Osteocyte (in vitro differentiated cells): ENCODE data around the gene FCER1G. TPM values are rescaled to one million over a fixed set of nuclear protein-coding genes. Genes with fewer than 3 reads are reported as not detected.

Experiments used
- DNase-seq: peaks from one replicate; pipeline ENCODE4 v3.0.0; 2021; ENCODE audit warnings: mixed read lengths; ENCODE audit not compliant: unreplicated experiment; ENCODE audit errors: extremely low spot score
- H3K27ac Mint-ChIP-seq: one replicate; pipeline ENCODE4 v1.8.0; 2021; ENCODE audit warnings: mild to moderate bottlenecking, mixed read lengths; ENCODE audit not compliant: unreplicated experiment
- H3K27me3 Mint-ChIP-seq: one replicate; pipeline ENCODE4 v1.8.0; 2021; ENCODE audit warnings: mixed read lengths; ENCODE audit not compliant: unreplicated experiment
- H3K36me3 Mint-ChIP-seq: one replicate; pipeline ENCODE4 v1.8.0; 2021; ENCODE audit warnings: mixed read lengths; ENCODE audit not compliant: unreplicated experiment
- H3K4me1 Mint-ChIP-seq: one replicate; pipeline ENCODE4 v1.8.0; 2021; ENCODE audit warnings: mixed read lengths; ENCODE audit not compliant: unreplicated experiment
- H3K4me3 Mint-ChIP-seq: one replicate; pipeline ENCODE4 v1.8.0; 2021; ENCODE audit warnings: mild to moderate bottlenecking, moderate library complexity, mixed read lengths; ENCODE audit not compliant: unreplicated experiment
- H3K9me3 Mint-ChIP-seq: one replicate; pipeline ENCODE4 v1.8.0; 2021; ENCODE audit warnings: mixed read lengths; ENCODE audit not compliant: unreplicated experiment
- total RNA-seq: library from RNA; stranded (reverse); gene quantifications from 2 replicates; pipeline ENCODE4 v1.2.1, GENCODE V29; 2021
- TF ChIP-seq, protein P1 (sequence below): fragments of 200-600 bp; sonication (generic); IDR thresholded peaks from 2 replicates; pipeline ENCODE4 v1.5.0; 2021; ENCODE audit warnings: antibody characterized with exemption, mild to moderate bottlenecking, moderate library complexity

Gene FCER1G
- total RNA-seq, 1 donor from 2014 or later = not detected

DNA sequence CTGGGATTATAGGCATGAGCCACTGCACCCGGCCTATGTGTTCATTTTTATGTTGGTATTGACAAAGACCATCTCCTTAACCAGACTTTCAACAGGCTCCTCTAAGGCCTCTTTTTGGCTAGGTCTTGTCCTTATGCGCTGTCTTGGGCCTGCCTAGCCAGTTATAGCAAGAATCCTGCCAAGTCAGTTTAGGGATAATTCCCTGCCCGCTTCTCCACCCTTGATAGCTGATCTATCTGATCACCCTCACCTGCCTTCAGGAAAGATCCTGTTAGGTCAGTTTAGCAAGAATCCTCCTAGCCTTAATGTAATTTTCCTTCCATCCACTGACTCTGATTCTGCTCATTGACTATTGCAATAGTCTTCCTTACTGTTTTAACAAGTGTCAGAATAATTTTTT, 35.4 kb upstream of the FCER1G start:
- DNase-seq = no peak
- Mint-ChIP-seq H3K9me3 (no peaks in the 10 kb centered on the region), H3K27ac (no peak overlapping the region), H3K4me1 (peaks cover 32% of the 10 kb centered on the region), H3K27me3 (no peaks in the 10 kb centered on the region), H3K36me3 (peaks cover 1% of the 10 kb centered on the region), H3K4me3 (no peak overlapping the region)
- TF ChIP-seq, protein P1, sequence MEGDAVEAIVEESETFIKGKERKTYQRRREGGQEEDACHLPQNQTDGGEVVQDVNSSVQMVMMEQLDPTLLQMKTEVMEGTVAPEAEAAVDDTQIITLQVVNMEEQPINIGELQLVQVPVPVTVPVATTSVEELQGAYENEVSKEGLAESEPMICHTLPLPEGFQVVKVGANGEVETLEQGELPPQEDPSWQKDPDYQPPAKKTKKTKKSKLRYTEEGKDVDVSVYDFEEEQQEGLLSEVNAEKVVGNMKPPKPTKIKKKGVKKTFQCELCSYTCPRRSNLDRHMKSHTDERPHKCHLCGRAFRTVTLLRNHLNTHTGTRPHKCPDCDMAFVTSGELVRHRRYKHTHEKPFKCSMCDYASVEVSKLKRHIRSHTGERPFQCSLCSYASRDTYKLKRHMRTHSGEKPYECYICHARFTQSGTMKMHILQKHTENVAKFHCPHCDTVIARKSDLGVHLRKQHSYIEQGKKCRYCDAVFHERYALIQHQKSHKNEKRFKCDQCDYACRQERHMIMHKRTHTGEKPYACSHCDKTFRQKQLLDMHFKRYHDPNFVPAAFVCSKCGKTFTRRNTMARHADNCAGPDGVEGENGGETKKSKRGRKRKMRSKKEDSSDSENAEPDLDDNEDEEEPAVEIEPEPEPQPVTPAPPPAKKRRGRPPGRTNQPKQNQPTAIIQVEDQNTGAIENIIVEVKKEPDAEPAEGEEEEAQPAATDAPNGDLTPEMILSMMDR = no peak

DNA sequence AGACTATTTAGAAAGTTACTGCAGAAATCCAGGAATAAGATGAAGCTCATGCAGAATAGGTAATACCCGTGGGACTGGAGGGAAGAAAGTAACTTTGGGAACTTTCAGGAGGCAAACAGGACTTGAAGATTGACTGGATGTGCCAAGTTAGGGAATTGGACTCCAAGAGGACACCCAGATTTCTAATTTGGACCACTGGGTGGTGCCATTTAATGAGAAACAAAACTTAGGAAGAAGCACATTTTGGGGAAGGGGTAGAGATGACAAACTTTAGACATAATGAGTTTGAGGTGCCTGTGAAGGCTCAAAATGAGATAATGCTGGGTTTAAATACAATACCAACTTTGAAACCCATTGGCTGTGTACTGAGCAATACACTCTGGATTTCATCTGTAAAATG, 34.5 kb upstream of the FCER1G start:
- Mint-ChIP-seq H3K27ac (no peak overlapping the region), H3K36me3 (no peaks in the 10 kb centered on the region), H3K4me3 (no peak overlapping the region), H3K27me3 (no peaks in the 10 kb centered on the region), H3K4me1 (peaks cover 36% of the 10 kb centered on the region), H3K9me3 (no peaks in the 10 kb centered on the region)
- TF ChIP-seq, protein P1 = peak; percentile 38
- no peak for DNase-seq

DNA sequence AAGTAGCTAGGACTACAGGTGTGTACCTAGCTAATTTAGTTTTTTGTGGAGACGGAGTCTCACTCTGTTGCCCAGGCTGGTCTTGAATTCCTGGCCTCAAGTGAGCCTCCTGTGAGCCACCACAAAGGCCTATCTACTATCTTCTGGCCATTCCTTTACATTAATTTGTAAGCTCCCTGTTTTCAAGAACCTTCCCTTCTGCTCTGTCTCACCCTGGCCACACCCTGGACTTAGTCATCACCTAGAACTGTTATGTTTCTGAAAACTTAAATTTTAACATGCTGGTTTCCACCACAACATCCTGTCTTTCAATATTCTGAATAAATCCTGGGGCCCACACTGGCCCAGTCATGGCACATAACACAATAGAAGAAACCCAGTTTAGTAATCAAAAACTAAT, 32.9 kb upstream of the FCER1G start:
- Mint-ChIP-seq H3K27me3 (no peaks in the 10 kb centered on the region), H3K9me3 (no peaks in the 10 kb centered on the region), H3K4me1 (peaks cover 26% of the 10 kb centered on the region), H3K27ac (peak overlapping the region; percentile 1), H3K36me3 (no peaks in the 10 kb centered on the region), H3K4me3 (no peak overlapping the region)
- no peak for DNase-seq
- TF ChIP-seq, protein P1 = no peak

DNA sequence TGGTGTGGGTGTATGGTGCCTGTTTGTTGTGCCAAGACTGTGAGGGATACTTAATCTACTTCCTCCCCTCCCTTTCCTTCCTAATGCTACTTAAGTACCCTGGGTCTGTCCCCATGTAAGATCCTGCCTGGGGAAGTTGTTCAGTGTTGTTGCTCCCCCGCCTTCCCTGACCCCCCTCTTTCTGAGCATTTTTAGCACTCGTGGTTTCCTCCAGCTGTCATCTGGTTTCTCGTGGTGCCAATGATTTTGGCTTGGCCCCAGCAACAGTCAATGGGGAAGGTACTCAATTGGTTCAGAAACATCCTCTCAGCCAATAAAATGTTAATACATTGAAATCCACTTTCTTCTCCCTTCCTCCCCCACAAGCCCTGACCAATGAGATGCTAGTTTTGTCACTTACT, 29.8 kb upstream of the FCER1G start:
- TF ChIP-seq, protein P1 = no peak
- no peaks in the 10 kb centered on the region for H3K36me3 Mint-ChIP-seq
- no peaks in the 10 kb centered on the region for H3K9me3 Mint-ChIP-seq
- H3K27me3 Mint-ChIP-seq = no peaks in the 10 kb centered on the region
- no peak overlapping the region for H3K27ac Mint-ChIP-seq
- peaks cover 16% of the 10 kb centered on the region for H3K4me1 Mint-ChIP-seq
- H3K4me3 Mint-ChIP-seq = no peak overlapping the region
- DNase-seq = no peak

DNA sequence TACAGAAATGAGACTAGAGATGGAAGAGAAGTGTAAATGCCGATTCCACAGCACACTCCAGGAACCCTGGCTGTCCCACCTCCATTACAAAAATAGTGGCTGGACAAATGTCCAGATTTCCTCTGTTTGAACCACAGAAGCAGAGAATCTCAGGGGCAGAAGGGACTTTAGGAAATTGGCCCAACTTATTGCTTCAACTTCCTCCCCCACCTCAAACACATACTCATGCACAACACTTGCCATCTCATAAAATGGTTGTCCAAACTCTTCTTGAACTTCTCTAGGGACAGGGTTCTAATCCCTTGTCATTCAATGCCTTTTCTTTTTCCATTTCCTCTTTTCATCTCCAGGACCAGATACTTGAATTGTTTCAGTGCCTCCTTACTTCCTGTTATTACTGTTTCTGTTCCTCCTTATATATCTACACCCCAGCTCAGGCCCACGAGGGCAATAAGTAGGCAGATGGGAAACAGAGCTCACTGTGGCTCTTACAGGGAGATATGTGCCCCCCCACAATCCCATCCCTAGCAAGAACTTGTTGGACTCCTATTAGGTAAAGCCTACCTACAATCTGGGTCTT, 29.3 kb upstream of the FCER1G start:
- Mint-ChIP-seq H3K36me3 (no peaks in the 10 kb centered on the region), H3K4me3 (no peak overlapping the region), H3K27ac (no peak overlapping the region), H3K9me3 (no peaks in the 10 kb centered on the region), H3K27me3 (no peaks in the 10 kb centered on the region), H3K4me1 (peaks cover 16% of the 10 kb centered on the region)
- TF ChIP-seq, protein P1 = no peak
- no peak for DNase-seq
